Thyroid gland (tissue), 4 donors: ENCODE data around the gene MUTYH.

Experiments used
- POLR2A ChIP-seq, 2 donors: fragments of 450-650 bp; IDR thresholded peaks; one replicate each; pipeline ENCODE4 v1.6.1; 2017; ENCODE audit warnings: antibody characterized with exemption in 2 of 2, mild to moderate bottlenecking in 2 of 2, moderate library complexity in 1 of 2
- TF ChIP-seq, protein P1 (sequence below), 6 experiments: fragments of 200-600 bp in 3 of 6; fragments of 450-650 bp in 3 of 6; sonication (generic) in 3 of 6; IDR thresholded peaks; one replicate each; pipeline ENCODE4 v1.5.1; 2016 to 2019; ENCODE audit warnings: antibody characterized with exemption in 6 of 6, mild to moderate bottlenecking in 2 of 6, inconsistent platforms in 1 of 6, moderate library complexity in 1 of 6

DNA sequence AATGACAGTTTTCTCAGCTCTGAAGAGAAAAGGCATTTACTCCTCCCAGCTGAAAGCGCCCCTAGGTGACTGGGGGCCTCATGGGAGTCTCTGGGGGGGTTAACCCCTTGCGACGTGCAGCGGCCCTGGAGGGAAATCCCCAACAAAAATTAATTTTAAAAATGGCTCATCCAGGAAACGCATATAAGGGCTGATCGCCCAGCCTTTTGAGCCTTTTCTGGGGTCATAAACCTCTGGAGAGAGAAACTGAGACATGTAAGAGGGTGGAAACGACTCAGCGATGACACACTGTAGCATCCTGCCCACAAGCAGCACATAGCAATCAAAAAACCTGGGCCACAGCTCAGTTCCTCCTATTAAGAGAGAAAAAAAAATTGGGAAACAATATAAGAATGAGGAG, 33.9 kb downstream of the MUTYH start:
- no peak for TF ChIP-seq POLR2A (IDR thresholded peaks at IDR 0.05)
- TF ChIP-seq, protein P1, sequence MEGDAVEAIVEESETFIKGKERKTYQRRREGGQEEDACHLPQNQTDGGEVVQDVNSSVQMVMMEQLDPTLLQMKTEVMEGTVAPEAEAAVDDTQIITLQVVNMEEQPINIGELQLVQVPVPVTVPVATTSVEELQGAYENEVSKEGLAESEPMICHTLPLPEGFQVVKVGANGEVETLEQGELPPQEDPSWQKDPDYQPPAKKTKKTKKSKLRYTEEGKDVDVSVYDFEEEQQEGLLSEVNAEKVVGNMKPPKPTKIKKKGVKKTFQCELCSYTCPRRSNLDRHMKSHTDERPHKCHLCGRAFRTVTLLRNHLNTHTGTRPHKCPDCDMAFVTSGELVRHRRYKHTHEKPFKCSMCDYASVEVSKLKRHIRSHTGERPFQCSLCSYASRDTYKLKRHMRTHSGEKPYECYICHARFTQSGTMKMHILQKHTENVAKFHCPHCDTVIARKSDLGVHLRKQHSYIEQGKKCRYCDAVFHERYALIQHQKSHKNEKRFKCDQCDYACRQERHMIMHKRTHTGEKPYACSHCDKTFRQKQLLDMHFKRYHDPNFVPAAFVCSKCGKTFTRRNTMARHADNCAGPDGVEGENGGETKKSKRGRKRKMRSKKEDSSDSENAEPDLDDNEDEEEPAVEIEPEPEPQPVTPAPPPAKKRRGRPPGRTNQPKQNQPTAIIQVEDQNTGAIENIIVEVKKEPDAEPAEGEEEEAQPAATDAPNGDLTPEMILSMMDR (IDR thresholded peaks at IDR 0.05) = no peak
